Activated CD4-positive, alpha-beta memory T cell treated with anti-CD3 and anti-CD28 coated beads for 36 hours (primary cell): ENCODE measurements around the gene TSFM. TPM values are rescaled to one million over a fixed set of nuclear protein-coding genes. Genes with fewer than 3 reads are reported as not detected.

ENCODE experiments used
- CTCF ChIA-PET: fragments of 350-600 bp; sonication (Branson Sonifier 250); formaldehyde crosslinking; loops from one replicate; lab custom pipeline; 2021; ENCODE audit warnings: antibody characterized with exemption, inconsistent platforms; lab: Charles Lee
- POLR2A ChIA-PET: fragments of 350-600 bp; sonication (Branson Sonifier 250); formaldehyde crosslinking; loops from one replicate; lab custom pipeline; 2021; ENCODE audit warnings: antibody characterized with exemption; lab: Charles Lee
- DNase-seq: peaks from one replicate; pipeline ENCODE4 v3.0.0-alpha.2; 2020
- H3K27ac Mint-ChIP-seq: one replicate; pipeline ENCODE4 v1.8.0; 2021; ENCODE audit warnings: mixed read lengths
- H3K27me3 Mint-ChIP-seq: one replicate; pipeline ENCODE4 v1.8.0; 2021; ENCODE audit warnings: mixed read lengths
- H3K36me3 Mint-ChIP-seq: one replicate; pipeline ENCODE4 v1.8.0; 2021; ENCODE audit warnings: mixed read lengths
- H3K4me1 Mint-ChIP-seq: one replicate; pipeline ENCODE4 v1.8.0; 2021; ENCODE audit warnings: low read depth, mixed read lengths
- H3K4me3 Mint-ChIP-seq: one replicate; pipeline ENCODE4 v1.8.0; 2021; ENCODE audit warnings: mild to moderate bottlenecking, mixed read lengths
- H3K9me3 Mint-ChIP-seq: one replicate; pipeline ENCODE4 v1.8.0; 2021; ENCODE audit warnings: mixed read lengths
- intact Hi-C: fragments of 100-400 bp; cut with micrococcal nuclease; formaldehyde crosslinking; loops from one replicate; pipeline ENCODE4 v1.15.1; 2023
- total RNA-seq, 2 experiments: library from RNA; stranded (reverse); gene quantifications; one replicate each; pipeline ENCODE4 v1.2.3, GENCODE V29; 2021

Gene TSFM
- total RNA-seq, 2 experiments from 2014 or later: 45.5 to 47.2 TPM

DNA sequence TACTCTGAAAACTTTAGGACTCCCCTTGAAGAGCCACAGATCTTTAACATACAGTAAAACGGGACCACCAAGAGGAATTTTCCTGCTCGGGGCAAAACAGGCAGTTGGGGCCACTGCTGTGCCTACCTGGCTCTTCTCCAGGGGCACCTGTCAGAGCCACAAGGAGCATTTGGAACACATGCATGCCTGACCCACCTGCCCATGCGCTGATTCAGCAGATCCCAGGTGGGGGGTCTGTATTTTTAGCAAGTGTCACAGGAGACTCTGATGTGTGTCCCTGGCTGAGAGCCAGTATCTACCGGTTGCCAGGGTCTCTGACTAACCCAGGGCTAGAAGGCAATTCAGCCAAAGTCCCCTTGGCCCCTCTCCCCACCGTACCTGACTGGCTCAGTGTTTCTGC, 57.4 kb downstream of the TSFM start:
- CTCF ChIA-PET: interaction anchor here (0.7 to 8.6 kb wide), 3 partner anchors 59 to 1573 kb away, joined by 3 to 153 read pairs (median 3); no protein-coding TSS in a partner anchor
- Mint-ChIP-seq H3K4me1 (peaks cover 93% of the 10 kb centered on the region), H3K36me3 (peaks cover 3% of the 10 kb centered on the region), H3K9me3 (no peaks in the 10 kb centered on the region), H3K27ac (peak overlapping the region; percentile 88), H3K4me3 (no peak overlapping the region), H3K27me3 (no peaks in the 10 kb centered on the region)
- POLR2A ChIA-PET: interaction anchor here (3.6 kb wide), 1 partner anchor 57 kb away, joined by 13 read pairs; no protein-coding TSS in a partner anchor
- no peak for DNase-seq
- intact Hi-C loops: loop anchor here (1.0 to 2.0 kb wide), 3 partner anchors 9 to 59 kb away; no protein-coding TSS in a partner anchor

GRCh38 chr12:57840726-57841125, 58.1 kb downstream of the TSFM start:
- POLR2A ChIA-PET: interaction anchor here (1.0 kb wide), 1 partner anchor 24 kb away, joined by 3 read pairs; no protein-coding TSS in a partner anchor
- intact Hi-C loops: no loop called here
- Mint-ChIP-seq H3K9me3 (no peaks in the 10 kb centered on the region), H3K27me3 (no peaks in the 10 kb centered on the region), H3K27ac (peak overlapping the region; percentile 42), H3K36me3 (peaks cover 3% of the 10 kb centered on the region), H3K4me3 (no peak overlapping the region), H3K4me1 (peaks cover 85% of the 10 kb centered on the region)
- CTCF ChIA-PET: interaction anchor here (0.7 to 3.1 kb wide), 4 partner anchors 8 to 1572 kb away, joined by 3 to 20 read pairs (median 4); no protein-coding TSS in a partner anchor
- no peak for DNase-seq

DNA sequence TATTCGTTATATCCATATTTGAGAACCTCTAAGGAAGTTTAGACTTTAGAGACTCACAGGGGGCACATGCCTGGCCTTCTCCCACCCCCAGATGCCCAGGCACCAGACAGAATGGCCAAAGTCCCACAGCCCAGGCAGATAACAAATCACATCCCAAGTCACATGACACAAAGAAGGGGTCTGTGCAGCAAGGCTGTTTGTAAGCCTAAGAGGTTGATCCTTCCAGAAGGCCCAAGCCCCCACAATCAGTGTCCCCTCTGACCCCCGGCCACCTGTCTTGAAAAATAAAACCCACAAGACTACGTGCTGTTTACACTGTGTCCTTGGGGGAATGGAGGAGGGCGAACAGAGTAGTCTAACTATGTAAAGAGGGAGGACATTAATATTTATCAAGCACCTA, 58.9 kb downstream of the TSFM start:
- intact Hi-C loops: no loop called here
- Mint-ChIP-seq H3K9me3 (no peaks in the 10 kb centered on the region), H3K4me1 (peaks cover 78% of the 10 kb centered on the region), H3K4me3 (no peak overlapping the region), H3K27ac (peak overlapping the region; percentile 42), H3K27me3 (no peaks in the 10 kb centered on the region), H3K36me3 (peaks cover 3% of the 10 kb centered on the region)
- no peak for DNase-seq
- ChIA-PET CTCF (interaction anchor here (1.0 to 3.1 kb wide), 3 partner anchors 9 to 63 kb away, joined by 4 to 20 read pairs (median 6); no protein-coding TSS in a partner anchor), POLR2A (interaction anchor here (1.0 kb wide), 1 partner anchor 23 kb away, joined by 3 read pairs; no protein-coding TSS in a partner anchor)

GRCh38 chr12:57842342-57843294, 60.0 kb downstream of the TSFM start:
- peaks cover 3% of the 10 kb centered on the region for H3K36me3 Mint-ChIP-seq

GRCh38 chr12:57844709-57845477, 62.3 kb downstream of the TSFM start:
- no peaks in the 10 kb centered on the region for H3K27me3 Mint-ChIP-seq
- H3K4me3 Mint-ChIP-seq: peak overlapping the region; percentile 82
- peak overlapping the region; percentile 78 for H3K27ac Mint-ChIP-seq
- DNase-seq: peak; percentile 69
- H3K9me3 Mint-ChIP-seq: no peaks in the 10 kb centered on the region
- ChIA-PET CTCF (interaction anchor here (0.6 to 3.3 kb wide), 10 partner anchors 9 to 88 kb away, joined by 3 to 32 read pairs (median 4); partner anchors contain the start of gene TSFM), POLR2A (interaction anchor here (1.1 to 3.5 kb wide), 8 partner anchors 8 to 96 kb away, joined by 3 to 22 read pairs (median 6); partner anchors contain the start of genes ATP23, AVIL and TSFM)
- intact Hi-C loops: no loop called here
- peaks cover 3% of the 10 kb centered on the region for H3K36me3 Mint-ChIP-seq
- H3K4me1 Mint-ChIP-seq: peaks cover 54% of the 10 kb centered on the region

More at GRCh38 chr12:57842342-57843294, 60.0 kb downstream of the TSFM start:
- Mint-ChIP-seq H3K27ac (peak overlapping the region; percentile 86), H3K27me3 (no peaks in the 10 kb centered on the region), H3K4me3 (peak overlapping the region; percentile 63), H3K9me3 (no peaks in the 10 kb centered on the region), H3K4me1 (peaks cover 71% of the 10 kb centered on the region)
- peak; percentile 68 for DNase-seq
- ChIA-PET POLR2A (interaction anchor here (0.9 to 1.5 kb wide), 4 partner anchors 10 to 70 kb away, joined by 3 to 5 read pairs (median 4); partner anchors contain the start of genes EEF1AKMT3 and METTL1), CTCF (interaction anchor here (0.9 to 3.3 kb wide), 10 partner anchors 7 to 86 kb away, joined by 3 to 32 read pairs (median 4); partner anchors contain the start of gene TSFM)
- intact Hi-C loops: no loop called here

- no peaks in the 10 kb centered on the region for H3K9me3 Mint-ChIP-seq
- H3K27ac Mint-ChIP-seq: peak overlapping the region; percentile 78
- DNase-seq: peak; percentile 76
- H3K4me3 Mint-ChIP-seq: peak overlapping the region; percentile 82
- intact Hi-C loops: loop anchor here (1.0 to 2.0 kb wide), 7 partner anchors 7 to 93 kb away; partner anchors contain the start of genes CDK4, EEF1AKMT3, METTL1 and TSFM
- H3K4me1 Mint-ChIP-seq: peaks cover 46% of the 10 kb centered on the region
- CTCF ChIA-PET: interaction anchor here (0.7 to 3.7 kb wide), 13 partner anchors 8 to 232 kb away, joined by 3 to 32 read pairs (median 4); partner anchors contain the start of gene TSFM
- H3K27me3 Mint-ChIP-seq: no peaks in the 10 kb centered on the region
- peaks cover 3% of the 10 kb centered on the region for H3K36me3 Mint-ChIP-seq
- POLR2A ChIA-PET: interaction anchor here (0.6 to 3.5 kb wide), 9 partner anchors 8 to 96 kb away, joined by 3 to 22 read pairs (median 5); partner anchors contain the start of genes ATP23 and TSFM
Measured at GRCh38 chr12:57845478-57846284, 63.1 kb downstream of the TSFM start.

GRCh38 chr12:57846285-57846576, 63.6 kb downstream of the TSFM start:
- POLR2A ChIA-PET: interaction anchor here (0.6 to 3.5 kb wide), 7 partner anchors 10 to 95 kb away, joined by 3 to 22 read pairs (median 8); partner anchors contain the start of genes ATP23 and TSFM

GRCh38 chr12:57846577-57847319, 64.2 kb downstream of the TSFM start, which contains the start of gene CTDSP2:
Gene CTDSP2 (minus strand): TSS chr12:57846729. CDS start chr12:57846435, 294 bp downstream.
- peak; percentile 94 for DNase-seq
- Mint-ChIP-seq H3K9me3 (no peaks in the 10 kb centered on the region), H3K27me3 (peaks cover 7% of the 10 kb centered on the region), H3K4me1 (peaks cover 37% of the 10 kb centered on the region), H3K27ac (peak within 1 kb of the TSS; percentile 78), H3K4me3 (peak within 1 kb of the TSS; percentile 82), H3K36me3 (peaks cover 3% of the 10 kb centered on the region)
- intact Hi-C loops: loop anchor here (1.0 to 2.0 kb wide), 7 partner anchors 8 to 94 kb away; partner anchors contain the start of genes CDK4, EEF1AKMT3, METTL1 and TSFM
- CTCF ChIA-PET: interaction anchor here (0.6 to 3.7 kb wide), 8 partner anchors 9 to 85 kb away, joined by 3 to 26 read pairs (median 4); no protein-coding TSS in a partner anchor
- POLR2A ChIA-PET: interaction anchor here (0.6 to 3.5 kb wide), 7 partner anchors 8 to 64 kb away, joined by 3 to 22 read pairs (median 5); partner anchors contain the start of gene TSFM

More at GRCh38 chr12:57846285-57846576, 63.6 kb downstream of the TSFM start:
- Mint-ChIP-seq H3K27ac (peak overlapping the region; percentile 78), H3K36me3 (peaks cover 3% of the 10 kb centered on the region), H3K9me3 (no peaks in the 10 kb centered on the region), H3K4me3 (peak overlapping the region; percentile 82), H3K4me1 (peaks cover 42% of the 10 kb centered on the region), H3K27me3 (peaks cover 2% of the 10 kb centered on the region)
- no peak for DNase-seq
- intact Hi-C loops: loop anchor here (1.0 to 2.0 kb wide), 7 partner anchors 8 to 94 kb away; partner anchors contain the start of genes CDK4, EEF1AKMT3, METTL1 and TSFM
- CTCF ChIA-PET: interaction anchor here (0.6 to 3.7 kb wide), 9 partner anchors 9 to 232 kb away, joined by 3 to 26 read pairs (median 4); no protein-coding TSS in a partner anchor
